ENCODE results near the gene PALMD.

- no peak for TF ChIP-seq CTCF (IDR thresholded peaks at IDR 0.05; ENCODE audit: control extremely low read depth in 1 of 3, insufficient read depth in 1 of 3, low read depth in 1 of 3, low read length in 3 of 3)
- no peak for TF ChIP-seq EP300 (IDR thresholded peaks at IDR 0.05; ENCODE audit: borderline replicate concordance in 1 of 2, low read depth in 2 of 2, low read length in 2 of 2)
- no peak for TF ChIP-seq POLR2AphosphoS5 (IDR thresholded peaks at IDR 0.05; ENCODE audit: low read depth, low read length)
- no peak for TF ChIP-seq TCF12 (IDR thresholded peaks at IDR 0.05; ENCODE audit: low read depth, low read length)
These were observed 45.3 kb downstream of the PALMD start for GRCh38 chr1:99691175-99691574.
